HEK293 (cell line): ENCODE measurements around the gene MCCC2.

Experiments used
- CTCF ChIP-seq: fragments of 450-650 bp; formaldehyde crosslinking; IDR thresholded peaks from 2 replicates; pipeline ENCODE4 v1.5.1; 2016; ENCODE audit warnings: missing biosample characterization, missing genetic modification characterization
- ZNF513 ChIP-seq: fragments of 450-650 bp; IDR thresholded peaks from 2 replicates; pipeline ENCODE4 v1.5.1; 2018; ENCODE audit warnings: missing biosample characterization, missing genetic modification characterization

- no peak for TF ChIP-seq CTCF (tag by site-specific recombination)
- TF ChIP-seq ZNF513 (tag by site-specific recombination): no peak
These were observed 118.3 kb downstream of the MCCC2 start for GRCh38 chr5:71705421-71705820.
